ENCODE results near the gene RAPGEF5.

GRCh38 chr7:22109761-22110160, 247.2 kb downstream of the RAPGEF5 start:
- TF ChIP-seq, protein P1, sequence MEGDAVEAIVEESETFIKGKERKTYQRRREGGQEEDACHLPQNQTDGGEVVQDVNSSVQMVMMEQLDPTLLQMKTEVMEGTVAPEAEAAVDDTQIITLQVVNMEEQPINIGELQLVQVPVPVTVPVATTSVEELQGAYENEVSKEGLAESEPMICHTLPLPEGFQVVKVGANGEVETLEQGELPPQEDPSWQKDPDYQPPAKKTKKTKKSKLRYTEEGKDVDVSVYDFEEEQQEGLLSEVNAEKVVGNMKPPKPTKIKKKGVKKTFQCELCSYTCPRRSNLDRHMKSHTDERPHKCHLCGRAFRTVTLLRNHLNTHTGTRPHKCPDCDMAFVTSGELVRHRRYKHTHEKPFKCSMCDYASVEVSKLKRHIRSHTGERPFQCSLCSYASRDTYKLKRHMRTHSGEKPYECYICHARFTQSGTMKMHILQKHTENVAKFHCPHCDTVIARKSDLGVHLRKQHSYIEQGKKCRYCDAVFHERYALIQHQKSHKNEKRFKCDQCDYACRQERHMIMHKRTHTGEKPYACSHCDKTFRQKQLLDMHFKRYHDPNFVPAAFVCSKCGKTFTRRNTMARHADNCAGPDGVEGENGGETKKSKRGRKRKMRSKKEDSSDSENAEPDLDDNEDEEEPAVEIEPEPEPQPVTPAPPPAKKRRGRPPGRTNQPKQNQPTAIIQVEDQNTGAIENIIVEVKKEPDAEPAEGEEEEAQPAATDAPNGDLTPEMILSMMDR (IDR thresholded peaks at IDR 0.05) = no peak
- no peak for TF ChIP-seq POLR2A (IDR thresholded peaks at IDR 0.05)
- TF ChIP-seq EP300 (IDR thresholded peaks at IDR 0.05) = no peak
